ENCODE results near the gene CHAF1A.

Gene CHAF1A

DNA sequence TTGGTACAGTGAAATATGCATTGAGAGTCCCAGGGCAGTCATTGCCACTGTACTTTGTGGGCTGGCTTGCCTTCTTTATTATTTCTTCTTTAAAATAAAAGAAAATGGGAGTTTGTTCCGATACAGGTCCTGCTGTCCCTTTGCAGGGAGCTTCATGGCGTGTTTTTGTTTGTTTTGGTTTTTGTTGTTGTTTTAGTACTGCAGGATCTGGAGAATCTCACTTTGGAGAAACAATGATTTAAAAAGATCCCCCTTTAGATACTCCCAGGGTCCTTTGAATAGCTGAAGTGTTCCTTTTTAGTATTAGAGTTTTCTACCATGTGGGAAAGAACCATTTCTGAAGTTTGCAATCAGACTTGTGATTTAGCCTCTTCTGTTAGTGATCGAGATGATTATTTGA lies 11.1 kb downstream of the CHAF1A start:
- no peak for DNase-seq

GRCh38 chr19:4414144-4414799 lies 11.8 kb downstream of the CHAF1A start:
- DNase-seq, result no peak

- no peak for DNase-seq
Measured at GRCh38 chr19:4414800-4415321, 12.4 kb downstream of the CHAF1A start.

GRCh38 chr19:4415352-4415751 lies 12.9 kb downstream of the CHAF1A start:
- no peak for DNase-seq

DNA sequence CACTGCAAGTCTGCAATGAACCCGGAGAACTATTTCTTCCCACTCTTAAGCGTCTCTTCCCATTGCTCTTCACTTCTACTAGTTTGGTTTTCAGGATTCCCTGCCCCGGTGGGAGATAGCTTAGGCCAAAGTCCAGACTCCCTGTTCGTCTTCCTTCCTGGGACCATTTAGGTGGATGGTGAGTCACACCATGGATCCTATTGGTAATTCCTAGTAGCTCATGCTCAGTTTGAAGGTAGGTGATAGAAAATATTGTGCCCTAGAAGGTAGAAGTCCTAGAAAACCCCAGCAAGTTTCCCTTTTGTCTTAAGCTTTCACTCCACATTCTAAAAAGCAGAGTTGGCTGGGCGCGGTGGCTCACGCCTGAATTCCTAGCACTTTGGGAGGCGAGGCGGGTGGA lies 13.8 kb downstream of the CHAF1A start:
- DNase-seq, result no peak

- DNase-seq, result no peak
Measured at GRCh38 chr19:4423416-4424126, 21.1 kb downstream of the CHAF1A start.

DNA sequence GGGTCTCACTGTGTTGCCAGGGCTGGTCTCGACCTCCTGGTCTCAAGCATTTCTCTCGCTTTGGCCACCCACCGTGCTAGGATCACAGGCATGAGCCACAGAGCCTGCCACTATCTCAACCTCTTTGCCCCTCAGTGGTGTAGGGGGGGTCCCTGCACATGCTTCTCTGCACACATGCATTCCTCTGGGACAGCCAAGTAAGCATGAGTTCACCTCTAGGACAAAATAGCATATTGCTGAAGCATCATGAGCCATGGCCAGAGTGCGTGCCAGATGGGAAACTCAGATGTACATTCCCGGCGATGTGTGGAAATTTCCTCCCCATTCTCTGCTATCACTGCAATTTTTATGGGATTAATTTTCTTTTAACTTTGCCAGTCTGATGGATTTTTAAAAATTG lies 23.1 kb downstream of the CHAF1A start:
- no peak for DNase-seq

- no peak for DNase-seq
Measured at GRCh38 chr19:4428326-4428975, 26.0 kb downstream of the CHAF1A start.

GRCh38 chr19:4429256-4429655 lies 26.8 kb downstream of the CHAF1A start:
- no peak for DNase-seq

GRCh38 chr19:4429771-4430171 lies 27.3 kb downstream of the CHAF1A start:
- DNase-seq, result no peak

GRCh38 chr19:4430760-4431159 lies 28.3 kb downstream of the CHAF1A start:
- DNase-seq, result no peak

DNA sequence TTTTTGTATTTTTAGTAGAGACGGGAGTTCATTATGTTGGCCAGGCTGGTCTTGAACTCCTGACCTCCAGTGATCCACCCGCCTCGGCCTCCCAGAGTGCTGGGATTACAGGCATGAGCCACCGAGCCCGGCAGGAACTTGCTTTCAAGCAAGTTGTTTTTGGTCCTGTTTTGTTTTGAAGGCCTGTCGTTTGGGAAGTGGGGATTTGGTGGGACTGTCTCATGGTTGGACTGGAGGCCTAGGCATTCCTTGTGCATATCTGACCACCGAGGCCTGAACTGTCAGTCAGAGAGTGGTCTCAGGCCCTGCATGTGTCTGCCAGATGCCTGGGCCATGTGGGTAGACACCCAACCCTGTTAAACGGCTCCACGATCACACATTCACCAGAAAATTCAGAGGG lies 28.9 kb downstream of the CHAF1A start:
- DNase-seq, result no peak

- no peak for DNase-seq
Measured at GRCh38 chr19:4431808-4432674, 29.6 kb downstream of the CHAF1A start.

DNA sequence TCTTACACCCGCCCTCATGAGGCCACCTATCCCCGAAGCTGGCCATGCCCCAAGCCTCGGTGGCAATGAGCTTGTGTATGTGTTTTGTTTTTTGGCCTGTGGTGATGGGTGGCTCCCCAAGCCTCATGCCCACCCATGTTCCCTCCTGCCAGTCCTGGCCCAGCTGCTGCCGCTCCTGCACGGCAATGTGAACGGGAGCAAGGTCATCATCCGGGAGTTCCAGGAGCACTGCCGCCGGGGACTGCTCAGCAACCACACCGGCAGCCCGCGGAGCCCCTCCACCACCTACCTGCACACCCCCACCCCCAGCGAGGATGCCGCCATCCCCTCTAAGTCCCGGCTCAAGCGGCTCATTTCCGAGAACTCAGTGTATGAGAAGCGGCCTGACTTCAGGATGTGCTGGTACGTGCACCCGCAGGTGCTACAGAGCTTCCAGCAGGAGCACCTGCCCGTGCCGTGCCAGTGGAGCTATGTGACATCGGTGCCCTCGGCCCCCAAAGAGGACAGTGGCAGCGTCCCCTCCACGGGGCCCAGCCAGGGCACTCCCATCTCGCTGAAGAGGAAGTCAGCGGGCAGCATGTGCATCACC lies 30.6 kb downstream of the CHAF1A start:
- no peak for DNase-seq

- DNase-seq, result no peak
Measured at GRCh38 chr19:4434391-4434790, 32.0 kb downstream of the CHAF1A start.

- no peak for DNase-seq
Measured at GRCh38 chr19:4436231-4436630, 33.8 kb downstream of the CHAF1A start.

GRCh38 chr19:4437103-4437502 lies 34.7 kb downstream of the CHAF1A start:
- no peak for DNase-seq

DNA sequence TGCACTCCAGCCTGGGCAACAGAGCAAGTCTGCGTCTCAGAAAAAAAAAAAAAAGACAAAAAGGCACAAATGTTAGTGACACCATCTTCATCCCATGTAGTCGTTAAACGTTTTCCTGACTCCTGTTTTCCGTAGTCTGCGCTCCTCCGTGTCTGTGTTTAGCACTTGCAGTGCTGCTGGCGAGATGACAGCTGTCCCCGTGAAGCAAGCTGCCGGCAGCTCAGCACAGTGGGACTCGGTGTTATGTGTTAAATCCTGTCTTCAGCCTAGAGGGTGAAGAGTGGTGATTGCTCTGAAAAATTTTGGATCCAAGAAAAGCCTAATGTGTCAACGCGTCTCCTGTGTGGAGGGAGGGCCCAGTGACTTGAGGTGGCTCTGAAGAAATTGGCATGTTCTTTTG lies 36.8 kb downstream of the CHAF1A start:
- DNase-seq, result no peak

DNA sequence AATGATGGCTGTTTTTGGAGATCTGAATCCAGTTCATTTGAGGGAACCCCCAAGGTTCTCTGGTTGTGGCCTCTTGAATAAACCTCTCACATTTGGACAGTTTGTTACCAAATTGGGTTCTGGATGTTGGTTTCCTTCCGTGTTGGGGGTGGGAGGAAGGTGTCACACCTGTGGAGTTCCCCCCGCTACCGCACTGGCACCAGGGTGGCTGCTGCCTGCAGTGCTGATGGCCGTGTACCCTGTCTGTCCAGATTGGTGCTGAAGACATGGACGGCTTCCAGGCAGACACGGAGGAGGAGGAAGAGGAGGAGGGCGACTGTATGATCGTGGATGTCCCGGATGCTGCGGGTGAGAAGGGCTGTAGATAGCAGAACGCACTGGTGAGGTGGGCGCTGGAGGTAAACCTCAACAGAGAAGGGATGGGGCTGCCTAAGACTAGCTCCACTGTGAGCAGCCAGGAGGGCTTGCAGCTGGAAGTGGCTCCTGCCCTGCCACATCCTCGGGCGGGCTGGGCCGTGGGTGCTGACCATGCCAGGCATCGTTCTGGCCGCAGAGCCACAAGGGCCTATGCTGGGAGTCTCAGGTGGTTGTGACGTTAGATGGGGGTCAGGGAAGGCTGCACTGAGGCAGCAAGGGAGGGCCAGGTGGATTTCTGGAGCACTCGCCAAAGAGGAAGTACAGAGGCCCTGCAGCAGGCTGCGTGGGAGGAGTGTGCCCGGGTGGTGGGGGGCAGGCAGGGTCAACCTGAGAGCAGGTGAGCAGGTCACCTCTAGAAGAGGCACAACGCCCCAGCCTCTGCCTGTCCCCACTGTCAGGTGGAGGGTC lies 39.8 kb downstream of the CHAF1A start:
- no peak for DNase-seq

GRCh38 chr19:4442819-4443146 lies 40.3 kb downstream of the CHAF1A start:
- no peak for DNase-seq

DNA sequence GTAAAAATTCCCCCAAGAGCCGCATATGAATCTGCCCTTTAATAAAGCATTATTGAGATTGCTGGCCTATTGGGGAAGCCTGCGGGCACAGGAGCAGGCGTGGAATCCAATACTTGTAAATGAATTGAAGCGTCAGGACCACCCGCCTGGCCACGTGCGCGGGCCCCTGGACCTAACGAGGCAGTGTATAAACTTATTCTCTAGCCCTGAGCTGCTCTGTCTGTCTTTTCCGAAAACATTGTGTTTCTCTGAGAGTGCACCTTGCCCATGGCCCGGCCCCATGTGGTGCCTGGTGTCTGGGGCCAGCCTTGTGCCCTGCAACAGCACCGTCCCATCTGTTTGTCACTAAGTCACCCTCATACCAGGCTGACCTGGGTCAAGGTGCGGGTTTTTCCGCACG lies 40.7 kb downstream of the CHAF1A start:
- no peak for DNase-seq
